GM19452 (cell line): ENCODE data around the gene MYH13.

Experiments
- ATAC-seq: cut with Tn5 transposase; IDR thresholded peaks from one replicate; pipeline ENCODE4 v1.9.1; 2021; ENCODE audit not compliant: unreplicated experiment

The MYH13 gene

DNA sequence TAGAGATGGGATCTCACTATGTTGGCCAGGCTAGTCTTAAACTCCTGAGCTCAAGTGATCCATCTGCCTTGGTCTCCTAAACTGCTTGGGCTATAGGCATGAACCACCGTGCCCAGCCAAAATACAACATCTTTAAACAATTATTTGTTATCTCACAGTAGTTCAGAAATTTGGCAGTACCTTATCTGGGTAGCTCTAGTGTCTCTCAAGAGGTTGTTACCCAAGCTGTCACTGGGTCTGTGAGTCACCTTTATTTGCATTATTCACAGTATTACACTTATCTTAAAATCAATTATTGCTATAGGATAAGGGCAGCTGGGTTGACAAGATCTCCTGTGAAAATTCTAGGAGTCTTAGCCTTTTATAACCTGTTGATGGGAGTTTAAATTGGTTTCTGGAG, 110.4 kb downstream of the MYH13 start:
- no peak for ATAC-seq

DNA sequence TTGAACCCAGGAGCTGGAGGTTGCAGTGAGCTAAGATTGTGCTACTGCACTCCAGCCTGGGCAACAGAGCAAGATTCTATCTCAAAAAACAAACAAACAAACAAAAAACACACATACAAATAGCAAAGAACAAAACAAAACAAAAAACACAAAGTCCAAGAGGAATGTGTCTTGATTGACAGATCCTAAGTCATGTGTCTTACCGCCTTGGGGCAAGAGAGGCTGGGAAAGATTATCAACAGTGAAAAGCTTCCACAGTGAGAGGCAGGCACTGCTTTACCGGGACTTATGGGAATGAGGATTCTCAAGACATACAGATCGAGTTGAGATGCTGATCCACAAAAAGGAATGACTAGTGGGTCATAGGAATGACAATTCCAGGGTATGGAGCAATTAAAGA, 111.7 kb downstream of the MYH13 start:
- no peak for ATAC-seq

DNA sequence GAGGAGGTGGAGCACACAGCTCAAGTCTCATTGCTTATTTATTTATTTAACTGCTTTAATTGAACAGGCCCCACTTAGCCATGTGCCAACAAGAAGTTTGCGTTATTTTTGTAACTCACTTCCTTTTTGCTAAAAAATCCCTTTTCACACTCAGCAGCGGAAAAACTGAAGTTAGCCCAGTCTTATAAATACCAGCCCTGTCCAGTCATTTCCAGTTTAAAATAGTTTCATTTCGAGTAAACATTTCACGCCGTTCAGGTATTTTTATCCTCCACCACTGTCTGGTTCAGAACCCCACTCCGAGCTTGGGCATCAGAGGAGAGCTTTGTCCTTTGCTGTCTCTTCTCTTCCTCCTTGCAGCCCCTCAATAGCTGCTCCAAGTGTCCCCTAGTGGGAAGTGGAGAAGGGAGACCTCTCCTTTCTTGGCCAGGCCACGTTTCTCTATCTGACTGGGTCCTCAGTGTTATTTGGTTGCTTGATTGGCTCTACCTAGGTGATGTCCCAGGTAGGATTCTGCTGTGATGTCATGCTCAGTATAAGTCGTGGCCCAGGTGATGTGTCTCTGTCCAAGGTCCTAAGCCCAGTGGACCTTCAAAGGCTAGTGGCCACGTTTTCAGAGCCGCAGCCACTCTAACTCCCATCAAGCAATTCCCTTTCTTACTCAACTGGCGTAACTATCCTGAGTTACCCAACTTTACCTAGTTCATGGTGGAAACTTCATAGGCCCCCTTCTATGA, 121.4 kb downstream of the MYH13 start:
- peak; percentile 96 for ATAC-seq
